Vagina (tissue), 2 donors: ENCODE results near the gene FAM151A. TPM values are rescaled to one million over a fixed set of nuclear protein-coding genes. Genes with fewer than 3 reads are reported as not detected.
A peak's percentile ranks its signal among the peaks of the same experiment; 100 is the strongest.

ENCODE experiments used
- DNase-seq, 2 donors: peaks; one replicate each; pipeline ENCODE4 v3.0.0-alpha.2; 2017; ENCODE audit errors: extremely low spot score in 2 of 2
- H3K27ac ChIP-seq: fragments of 200-600 bp; sonication (generic); one replicate; pipeline ENCODE4 v1.5.1; 2019
- H3K27me3 ChIP-seq: fragments of 200-600 bp; sonication (generic); one replicate; pipeline ENCODE4 v1.5.1; 2019
- H3K36me3 ChIP-seq, 2 donors: fragments of 200-600 bp; sonication (generic); one replicate each; pipeline ENCODE4 v1.5.1; 2017 to 2019
- H3K4me1 ChIP-seq: fragments of 200-600 bp; sonication (generic); one replicate; pipeline ENCODE4 v1.5.1; 2019
- H3K4me3 ChIP-seq, 2 donors: fragments of 200-600 bp; sonication (generic); 1 replicate in 1 of 2; 2 replicates in 1 of 2; pipeline ENCODE4 v1.5.1; 2016 to 2019
- H3K9me3 ChIP-seq: fragments of 200-600 bp; sonication (generic); one replicate; pipeline ENCODE4 v1.5.1; 2019
- POLR2A ChIP-seq, 2 donors: fragments of 450-650 bp; IDR thresholded peaks; one replicate each; pipeline ENCODE4 v1.6.1; 2017; ENCODE audit warnings: antibody characterized with exemption in 2 of 2, mild to moderate bottlenecking in 2 of 2, moderate library complexity in 2 of 2
- POLR2AphosphoS5 ChIP-seq, 2 donors: sonication (generic); formaldehyde crosslinking; IDR thresholded peaks; one replicate each; pipeline ENCODE4 v1.9.0; 2017; ENCODE audit warnings: antibody characterized with exemption in 2 of 2, mild to moderate bottlenecking in 2 of 2, low read depth in 1 of 2; ENCODE audit not compliant: insufficient read depth in 1 of 2
- intact Hi-C: fragments of 100-400 bp; cut with DNase I; formaldehyde crosslinking; loops from one replicate; pipeline ENCODE4 v1.15.1; 2023
- total RNA-seq: library from RNA; depleted of rRNA; stranded (reverse); fragments of >200 nt; gene quantifications from one replicate; pipeline ENCODE4 v1.2.3, GENCODE V29; 2016
- TF ChIP-seq, protein P1 (sequence below), 3 experiments: fragments of 450-650 bp in 2 of 3; fragments of 200-600 bp in 1 of 3; sonication (generic) in 1 of 3; IDR thresholded peaks; one replicate each; pipeline ENCODE4 v1.5.1; 2017 to 2019; ENCODE audit warnings: antibody characterized with exemption in 3 of 3, mild to moderate bottlenecking in 2 of 3, moderate library complexity in 2 of 3

Gene FAM151A
- total RNA-seq = not detected

DNA sequence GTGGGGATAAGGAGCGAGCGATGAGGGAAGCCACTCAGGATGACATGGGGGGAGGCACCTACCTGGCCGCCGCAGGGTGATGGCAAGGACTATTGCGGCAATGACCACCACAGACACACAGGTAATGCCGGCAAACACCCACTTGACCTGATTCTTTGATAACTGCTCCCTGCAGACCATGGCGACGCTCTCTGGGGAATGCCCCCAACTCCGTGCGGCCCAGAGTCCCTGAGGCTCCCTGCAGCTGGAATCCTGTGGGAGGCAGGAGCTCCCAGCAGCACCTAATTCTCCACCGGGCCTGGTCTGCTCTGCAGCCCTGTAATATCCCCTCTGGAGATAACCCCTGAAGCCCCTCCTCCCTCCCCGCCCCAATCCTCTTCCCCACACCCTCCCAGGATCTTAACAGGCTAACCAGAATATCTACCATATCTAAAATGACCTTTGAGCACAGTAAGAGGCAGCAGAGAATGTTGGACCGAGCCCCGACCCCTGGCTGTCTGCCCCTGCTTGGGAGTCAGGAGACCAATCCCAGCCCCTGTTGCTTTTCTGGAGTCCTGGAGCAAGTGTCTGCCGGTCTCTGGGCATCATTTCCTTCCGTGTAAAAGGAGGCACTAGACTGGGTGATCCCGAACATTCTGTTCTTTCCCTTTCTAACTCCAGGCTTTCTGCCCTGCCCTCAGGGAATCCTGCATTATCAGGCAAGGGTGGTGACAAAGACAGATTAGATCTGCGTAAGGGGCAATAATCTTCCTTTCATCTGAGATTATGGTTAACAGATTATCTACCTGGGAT, at the start of gene FAM151A:
TSS of gene FAM151A (minus strand) at position 310 of the 792 bp plus-strand sequence. CDS start at position 180, 130 bp downstream.
- no peaks in the 10 kb centered on the region for H3K36me3 ChIP-seq
- H3K27ac ChIP-seq = no peak within 1 kb of the TSS
- no peak within 1 kb of the TSS for H3K4me3 ChIP-seq
- TF ChIP-seq, protein P1, sequence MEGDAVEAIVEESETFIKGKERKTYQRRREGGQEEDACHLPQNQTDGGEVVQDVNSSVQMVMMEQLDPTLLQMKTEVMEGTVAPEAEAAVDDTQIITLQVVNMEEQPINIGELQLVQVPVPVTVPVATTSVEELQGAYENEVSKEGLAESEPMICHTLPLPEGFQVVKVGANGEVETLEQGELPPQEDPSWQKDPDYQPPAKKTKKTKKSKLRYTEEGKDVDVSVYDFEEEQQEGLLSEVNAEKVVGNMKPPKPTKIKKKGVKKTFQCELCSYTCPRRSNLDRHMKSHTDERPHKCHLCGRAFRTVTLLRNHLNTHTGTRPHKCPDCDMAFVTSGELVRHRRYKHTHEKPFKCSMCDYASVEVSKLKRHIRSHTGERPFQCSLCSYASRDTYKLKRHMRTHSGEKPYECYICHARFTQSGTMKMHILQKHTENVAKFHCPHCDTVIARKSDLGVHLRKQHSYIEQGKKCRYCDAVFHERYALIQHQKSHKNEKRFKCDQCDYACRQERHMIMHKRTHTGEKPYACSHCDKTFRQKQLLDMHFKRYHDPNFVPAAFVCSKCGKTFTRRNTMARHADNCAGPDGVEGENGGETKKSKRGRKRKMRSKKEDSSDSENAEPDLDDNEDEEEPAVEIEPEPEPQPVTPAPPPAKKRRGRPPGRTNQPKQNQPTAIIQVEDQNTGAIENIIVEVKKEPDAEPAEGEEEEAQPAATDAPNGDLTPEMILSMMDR (IDR thresholded peaks at IDR 0.05) = no peak
- TF ChIP-seq POLR2AphosphoS5 (IDR thresholded peaks at IDR 0.05; ENCODE audit: insufficient read depth in 1 of 2, low read depth in 1 of 2) = no peak
- TF ChIP-seq POLR2A (IDR thresholded peaks at IDR 0.05) = no peak
- H3K9me3 ChIP-seq = no peaks in the 10 kb centered on the region
- no peaks in the 10 kb centered on the region for H3K4me1 ChIP-seq
- H3K27me3 ChIP-seq = no peaks in the 10 kb centered on the region
- DNase-seq = peak in 1 of 2 donors; percentile 74
- intact Hi-C loops = no loop called here

DNA sequence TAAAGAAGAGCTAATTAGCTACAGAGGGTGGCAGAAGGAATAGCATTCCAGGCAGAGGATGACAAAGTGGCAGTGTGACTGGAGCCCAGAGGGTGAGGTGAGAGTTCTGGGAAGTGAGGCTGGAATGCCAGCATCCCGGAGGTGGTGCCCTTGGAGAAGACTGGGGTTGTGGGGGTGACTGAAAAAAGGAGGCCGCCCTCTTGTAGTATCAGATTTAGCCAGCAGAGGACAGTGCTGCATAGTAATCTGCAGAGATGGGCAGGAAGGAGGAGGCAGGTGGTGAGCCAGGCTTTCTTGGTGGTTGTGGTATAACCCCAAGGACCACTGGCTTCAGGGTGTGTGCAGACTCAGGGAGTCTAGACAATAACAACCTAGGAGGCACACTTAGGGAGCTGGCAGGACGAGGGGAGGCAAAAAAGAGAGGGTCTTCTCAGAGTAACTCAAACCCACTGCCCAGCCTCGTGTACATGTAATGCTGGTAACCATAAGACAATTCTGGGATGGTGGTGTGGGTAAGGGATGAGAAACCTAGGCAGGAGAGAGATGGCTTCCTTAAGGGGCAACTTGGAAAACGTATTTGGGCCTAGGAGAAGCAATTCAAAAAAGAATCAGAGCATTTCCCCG, 48.8 kb upstream of the FAM151A start:
- H3K36me3 ChIP-seq = no peaks in the 10 kb centered on the region
- DNase-seq = no peak
- H3K27me3 ChIP-seq = no peaks in the 10 kb centered on the region
- no peak overlapping the region for H3K4me3 ChIP-seq
- H3K27ac ChIP-seq = no peak overlapping the region
- no peaks in the 10 kb centered on the region for H3K4me1 ChIP-seq
- intact Hi-C loops = no loop called here
- TF ChIP-seq, protein P1 (IDR thresholded peaks at IDR 0.05) = peak; percentile 19 to 49 (median 22)
- TF ChIP-seq POLR2A (IDR thresholded peaks at IDR 0.05) (no peak), POLR2AphosphoS5 (IDR thresholded peaks at IDR 0.05; ENCODE audit: insufficient read depth in 1 of 2, low read depth in 1 of 2) (peak in 1 of 2 donors; percentile 10)
- no peaks in the 10 kb centered on the region for H3K9me3 ChIP-seq

DNA sequence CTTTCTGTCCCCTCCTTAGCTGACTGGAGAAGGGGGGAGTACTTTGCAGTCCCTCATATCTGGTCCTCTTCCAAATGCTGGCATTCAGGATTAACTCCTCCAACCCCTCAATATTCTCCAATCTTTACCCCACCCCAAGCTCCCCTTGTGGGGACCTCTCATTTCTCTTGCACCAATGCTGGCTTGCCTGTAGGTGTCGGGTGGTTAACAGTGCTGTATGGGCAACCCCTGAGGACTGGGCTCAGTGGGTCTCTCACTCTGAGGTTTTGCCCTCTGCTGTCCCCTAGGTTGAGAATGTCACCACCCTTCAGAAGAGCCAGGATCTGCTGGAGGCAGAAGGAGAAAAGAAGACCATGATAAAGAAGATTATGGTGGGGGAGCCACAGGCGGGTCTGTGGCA, 45.2 kb upstream of the FAM151A start:
- Histone ChIP-seq H3K4me3 (no peak overlapping the region), H3K4me1 (no peaks in the 10 kb centered on the region), H3K27ac (no peak overlapping the region), H3K36me3 (no peaks in the 10 kb centered on the region), H3K9me3 (no peaks in the 10 kb centered on the region), H3K27me3 (no peaks in the 10 kb centered on the region)
- intact Hi-C loops = no loop called here
- TF ChIP-seq POLR2AphosphoS5 (IDR thresholded peaks at IDR 0.05; ENCODE audit: insufficient read depth in 1 of 2, low read depth in 1 of 2) (no peak), POLR2A (IDR thresholded peaks at IDR 0.05) (no peak)
- TF ChIP-seq, protein P1 (IDR thresholded peaks at IDR 0.05) = no peak
- DNase-seq = no peak

DNA sequence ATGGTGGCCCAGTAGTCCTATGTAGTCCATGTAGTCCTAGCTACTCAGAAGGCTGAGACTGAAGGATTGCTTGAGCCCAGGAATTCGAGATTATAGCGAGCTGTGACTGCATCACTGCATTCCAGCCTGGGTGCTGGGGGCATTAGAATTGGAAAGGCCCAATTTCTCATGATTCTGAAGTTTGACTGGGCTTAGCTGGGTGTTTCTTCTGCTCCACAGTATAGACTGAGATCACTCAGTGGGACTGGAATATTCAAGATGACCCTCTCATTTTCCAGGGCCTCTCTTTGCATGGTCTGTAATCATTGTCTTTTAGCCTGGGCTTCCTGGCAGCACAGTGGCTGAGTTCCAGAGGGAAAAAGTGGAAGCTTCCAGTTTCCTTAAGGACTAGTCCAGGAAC, 44.5 kb upstream of the FAM151A start:
- TF ChIP-seq, protein P1 (IDR thresholded peaks at IDR 0.05) = no peak
- TF ChIP-seq POLR2A (IDR thresholded peaks at IDR 0.05) (no peak), POLR2AphosphoS5 (IDR thresholded peaks at IDR 0.05; ENCODE audit: insufficient read depth in 1 of 2, low read depth in 1 of 2) (no peak)
- no peaks in the 10 kb centered on the region for H3K27me3 ChIP-seq
- no peak overlapping the region for H3K27ac ChIP-seq
- no peaks in the 10 kb centered on the region for H3K9me3 ChIP-seq
- no peaks in the 10 kb centered on the region for H3K4me1 ChIP-seq
- H3K4me3 ChIP-seq = no peak overlapping the region
- intact Hi-C loops = no loop called here
- H3K36me3 ChIP-seq = no peaks in the 10 kb centered on the region
- no peak for DNase-seq

DNA sequence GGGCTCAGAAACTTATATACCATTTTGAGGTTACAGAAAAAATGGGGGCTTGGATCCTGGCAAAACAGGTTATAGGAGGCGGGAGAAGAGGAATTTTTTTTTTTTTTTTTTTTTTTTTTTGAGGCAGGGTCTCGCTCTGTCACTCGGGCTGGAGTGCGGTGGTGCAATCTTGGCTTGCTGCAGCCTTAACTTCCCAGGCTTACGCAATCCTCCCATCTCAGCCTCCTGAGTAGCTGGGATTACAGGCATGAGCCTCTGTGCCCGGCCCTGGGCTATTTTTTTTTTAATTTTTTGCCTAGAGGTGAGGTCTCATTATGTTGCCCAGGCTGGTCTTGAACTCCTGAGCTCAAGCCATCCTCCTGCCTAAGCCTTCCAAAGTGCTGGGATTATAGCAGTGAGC, 43.0 kb upstream of the FAM151A start:
- Histone ChIP-seq H3K27ac (no peak overlapping the region), H3K4me3 (no peak overlapping the region), H3K4me1 (no peaks in the 10 kb centered on the region), H3K27me3 (no peaks in the 10 kb centered on the region), H3K9me3 (no peaks in the 10 kb centered on the region), H3K36me3 (no peaks in the 10 kb centered on the region)
- TF ChIP-seq, protein P1 (IDR thresholded peaks at IDR 0.05) = no peak
- TF ChIP-seq POLR2AphosphoS5 (IDR thresholded peaks at IDR 0.05; ENCODE audit: insufficient read depth in 1 of 2, low read depth in 1 of 2) = no peak
- no peak for DNase-seq
- intact Hi-C loops = no loop called here
